ENCODE results near the gene MESP1. TPM values are rescaled to one million over a fixed set of nuclear protein-coding genes. Genes with fewer than 3 reads are reported as not detected.

Gene MESP1
- total RNA-seq, 1 donor from 2014 or later = 2.1 TPM

DNA sequence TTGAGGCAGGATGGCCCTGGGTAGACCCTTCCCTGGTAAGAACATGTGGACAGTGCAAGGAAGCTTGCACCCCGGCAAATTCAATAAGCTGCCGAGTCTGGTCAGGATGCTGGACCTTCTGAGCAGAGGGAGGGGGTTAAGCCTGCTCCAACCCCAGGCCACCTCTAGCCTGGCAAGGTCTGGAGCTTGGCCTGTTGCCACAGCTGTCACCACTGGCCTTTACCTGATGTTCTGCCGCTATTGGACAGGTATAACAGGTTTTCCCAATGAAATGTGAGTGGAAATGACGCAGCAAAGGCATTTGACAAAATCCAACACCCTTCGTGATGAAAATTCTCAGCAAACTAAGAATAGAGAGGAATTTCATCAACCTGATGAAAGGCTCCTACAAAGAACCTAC is 699 bp upstream of the MESP1 start:
- no peaks in the 10 kb centered on the region for H3K36me3 Mint-ChIP-seq (ENCODE audit: unreplicated experiment)
- no peaks in the 10 kb centered on the region for H3K27me3 Mint-ChIP-seq (ENCODE audit: unreplicated experiment)
- H3K9me3 Mint-ChIP-seq (ENCODE audit: unreplicated experiment) = no peaks in the 10 kb centered on the region
- H3K4me3 Mint-ChIP-seq (ENCODE audit: unreplicated experiment) = no peak overlapping the region
- peaks cover 13% of the 10 kb centered on the region for H3K4me1 Mint-ChIP-seq (ENCODE audit: unreplicated experiment)
- no peak for DNase-seq (ENCODE audit: extremely low spot score, unreplicated experiment)
- TF ChIP-seq, protein P1, sequence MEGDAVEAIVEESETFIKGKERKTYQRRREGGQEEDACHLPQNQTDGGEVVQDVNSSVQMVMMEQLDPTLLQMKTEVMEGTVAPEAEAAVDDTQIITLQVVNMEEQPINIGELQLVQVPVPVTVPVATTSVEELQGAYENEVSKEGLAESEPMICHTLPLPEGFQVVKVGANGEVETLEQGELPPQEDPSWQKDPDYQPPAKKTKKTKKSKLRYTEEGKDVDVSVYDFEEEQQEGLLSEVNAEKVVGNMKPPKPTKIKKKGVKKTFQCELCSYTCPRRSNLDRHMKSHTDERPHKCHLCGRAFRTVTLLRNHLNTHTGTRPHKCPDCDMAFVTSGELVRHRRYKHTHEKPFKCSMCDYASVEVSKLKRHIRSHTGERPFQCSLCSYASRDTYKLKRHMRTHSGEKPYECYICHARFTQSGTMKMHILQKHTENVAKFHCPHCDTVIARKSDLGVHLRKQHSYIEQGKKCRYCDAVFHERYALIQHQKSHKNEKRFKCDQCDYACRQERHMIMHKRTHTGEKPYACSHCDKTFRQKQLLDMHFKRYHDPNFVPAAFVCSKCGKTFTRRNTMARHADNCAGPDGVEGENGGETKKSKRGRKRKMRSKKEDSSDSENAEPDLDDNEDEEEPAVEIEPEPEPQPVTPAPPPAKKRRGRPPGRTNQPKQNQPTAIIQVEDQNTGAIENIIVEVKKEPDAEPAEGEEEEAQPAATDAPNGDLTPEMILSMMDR (IDR thresholded peaks at IDR 0.05) = no peak
- H3K27ac Mint-ChIP-seq (ENCODE audit: unreplicated experiment) = no peak overlapping the region

- TF ChIP-seq, protein P1 (IDR thresholded peaks at IDR 0.05) = no peak
- H3K9me3 Mint-ChIP-seq (ENCODE audit: unreplicated experiment) = no peaks in the 10 kb centered on the region
- H3K36me3 Mint-ChIP-seq (ENCODE audit: unreplicated experiment) = no peaks in the 10 kb centered on the region
- no peak overlapping the region for H3K27ac Mint-ChIP-seq (ENCODE audit: unreplicated experiment)
- H3K4me3 Mint-ChIP-seq (ENCODE audit: unreplicated experiment) = peak overlapping the region; percentile 63
- no peaks in the 10 kb centered on the region for H3K27me3 Mint-ChIP-seq (ENCODE audit: unreplicated experiment)
- no peak for DNase-seq (ENCODE audit: extremely low spot score, unreplicated experiment)
- peaks cover 10% of the 10 kb centered on the region for H3K4me1 Mint-ChIP-seq (ENCODE audit: unreplicated experiment)
These were observed 994 bp downstream of the MESP1 start for GRCh38 chr15:89749951-89750559.

GRCh38 chr15:89749526-89749925 is 1.5 kb downstream of the MESP1 start:
- Mint-ChIP-seq H3K9me3 (ENCODE audit: unreplicated experiment) (no peaks in the 10 kb centered on the region), H3K4me1 (ENCODE audit: unreplicated experiment) (peaks cover 5% of the 10 kb centered on the region), H3K27ac (ENCODE audit: unreplicated experiment) (peak overlapping the region; percentile 47), H3K36me3 (ENCODE audit: unreplicated experiment) (no peaks in the 10 kb centered on the region), H3K4me3 (ENCODE audit: unreplicated experiment) (peak overlapping the region; percentile 63), H3K27me3 (ENCODE audit: unreplicated experiment) (no peaks in the 10 kb centered on the region)
- no peak for DNase-seq (ENCODE audit: extremely low spot score, unreplicated experiment)
- TF ChIP-seq, protein P1 (IDR thresholded peaks at IDR 0.05) = no peak

GRCh38 chr15:89749054-89749453 is 2.0 kb downstream of the MESP1 start:
- Mint-ChIP-seq H3K27ac (ENCODE audit: unreplicated experiment) (no peak overlapping the region), H3K4me3 (ENCODE audit: unreplicated experiment) (no peak overlapping the region), H3K4me1 (ENCODE audit: unreplicated experiment) (peaks cover 3% of the 10 kb centered on the region), H3K9me3 (ENCODE audit: unreplicated experiment) (no peaks in the 10 kb centered on the region), H3K27me3 (ENCODE audit: unreplicated experiment) (no peaks in the 10 kb centered on the region), H3K36me3 (ENCODE audit: unreplicated experiment) (no peaks in the 10 kb centered on the region)
- no peak for DNase-seq (ENCODE audit: extremely low spot score, unreplicated experiment)
- TF ChIP-seq, protein P1 (IDR thresholded peaks at IDR 0.05) = no peak

DNA sequence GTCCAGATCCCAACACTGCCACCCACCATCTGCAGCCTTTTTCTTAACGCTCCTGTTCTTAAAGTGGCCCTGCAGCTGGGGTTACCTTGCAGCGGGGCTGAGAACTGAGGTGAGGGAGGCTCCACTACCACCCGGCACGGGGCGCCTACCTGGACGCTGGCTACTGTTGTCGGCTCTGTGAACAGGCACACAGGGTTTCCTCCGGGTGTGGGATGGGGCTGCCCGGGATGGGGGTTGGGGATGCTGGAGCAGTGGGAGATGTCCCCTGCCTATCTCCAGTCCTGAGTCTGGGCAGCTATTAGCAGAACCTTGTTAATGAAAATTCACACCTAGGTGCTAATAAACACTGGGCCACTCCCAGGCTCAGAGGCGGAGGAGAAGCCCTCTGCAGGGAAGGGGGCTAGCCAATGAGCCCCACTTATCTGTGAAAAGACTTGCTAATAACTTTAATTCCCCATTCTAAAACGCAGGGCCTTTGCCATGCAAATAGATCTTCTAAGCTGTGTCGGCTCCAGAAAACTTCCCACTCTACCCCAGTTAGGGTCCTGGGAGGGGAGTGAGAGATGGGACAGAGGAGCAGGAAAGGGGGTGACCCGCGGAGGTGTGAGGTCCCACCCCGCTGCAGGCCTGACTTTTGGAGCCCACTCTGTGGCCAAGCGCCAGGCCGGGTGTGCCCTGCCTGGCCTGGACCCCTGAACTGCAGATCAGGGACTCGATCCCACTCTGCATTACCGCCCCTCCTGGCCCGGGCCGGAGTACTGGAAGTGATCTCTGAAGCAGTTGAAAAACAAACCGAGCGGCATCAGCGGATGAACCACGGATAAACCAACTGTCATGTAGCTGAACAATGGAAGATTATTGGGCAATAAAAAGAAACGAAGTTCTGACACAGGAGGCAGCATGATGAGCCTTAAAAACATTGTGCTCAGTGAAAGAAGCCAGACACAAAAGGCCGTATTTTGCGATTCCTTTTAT is 3.1 kb downstream of the MESP1 start:
- Mint-ChIP-seq H3K4me3 (ENCODE audit: unreplicated experiment) (no peak overlapping the region), H3K4me1 (ENCODE audit: unreplicated experiment) (peaks cover 3% of the 10 kb centered on the region), H3K27me3 (ENCODE audit: unreplicated experiment) (no peaks in the 10 kb centered on the region), H3K27ac (ENCODE audit: unreplicated experiment) (no peak overlapping the region), H3K9me3 (ENCODE audit: unreplicated experiment) (no peaks in the 10 kb centered on the region), H3K36me3 (ENCODE audit: unreplicated experiment) (no peaks in the 10 kb centered on the region)
- DNase-seq (ENCODE audit: extremely low spot score, unreplicated experiment) = no peak
- TF ChIP-seq, protein P1 (IDR thresholded peaks at IDR 0.05) = no peak
